ENCODE measurements around the gene TRIP13. TPM values are rescaled to one million over a fixed set of nuclear protein-coding genes. Genes with fewer than 3 reads are reported as not detected.

The TRIP13 gene
- total and polyA plus RNA-seq, 10 donors = 1.0 to 5.4 (median 2.4) TPM

- Histone ChIP-seq H3K9me3 (no peaks in the 10 kb centered on the region), H3K27me3 (replicated peaks in 1 of 7) (no peaks in the 10 kb centered on the region), H3K4me1 (no peaks in the 10 kb centered on the region), H3K4me3 (no peak overlapping the region), H3K36me3 (peaks cover 8 to 84% (median 75%) of the 10 kb centered on the region in 6 donors), H3K27ac (no peak overlapping the region)
- TF ChIP-seq POLR2AphosphoS5 (IDR thresholded peaks at IDR 0.05) = peak in 1 of 3 donors; percentile 23
- TF ChIP-seq, protein P1, sequence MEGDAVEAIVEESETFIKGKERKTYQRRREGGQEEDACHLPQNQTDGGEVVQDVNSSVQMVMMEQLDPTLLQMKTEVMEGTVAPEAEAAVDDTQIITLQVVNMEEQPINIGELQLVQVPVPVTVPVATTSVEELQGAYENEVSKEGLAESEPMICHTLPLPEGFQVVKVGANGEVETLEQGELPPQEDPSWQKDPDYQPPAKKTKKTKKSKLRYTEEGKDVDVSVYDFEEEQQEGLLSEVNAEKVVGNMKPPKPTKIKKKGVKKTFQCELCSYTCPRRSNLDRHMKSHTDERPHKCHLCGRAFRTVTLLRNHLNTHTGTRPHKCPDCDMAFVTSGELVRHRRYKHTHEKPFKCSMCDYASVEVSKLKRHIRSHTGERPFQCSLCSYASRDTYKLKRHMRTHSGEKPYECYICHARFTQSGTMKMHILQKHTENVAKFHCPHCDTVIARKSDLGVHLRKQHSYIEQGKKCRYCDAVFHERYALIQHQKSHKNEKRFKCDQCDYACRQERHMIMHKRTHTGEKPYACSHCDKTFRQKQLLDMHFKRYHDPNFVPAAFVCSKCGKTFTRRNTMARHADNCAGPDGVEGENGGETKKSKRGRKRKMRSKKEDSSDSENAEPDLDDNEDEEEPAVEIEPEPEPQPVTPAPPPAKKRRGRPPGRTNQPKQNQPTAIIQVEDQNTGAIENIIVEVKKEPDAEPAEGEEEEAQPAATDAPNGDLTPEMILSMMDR (IDR thresholded peaks at IDR 0.05 in 8 of 11, conservative IDR thresholded peaks at IDR 0.05 in 3 of 11) = no peak
- WGBS, 5 donors = 92 to 97% (median 97%) methylated on average over 17 to 29 of the region's 29 CpGs
- intact Hi-C loops (cut with DNase I; ENCODE audit: low total_unique reads) = no loop called here
- DNase-seq = peak; percentile 72
Measured at GRCh38 chr5:883475-884181, 9.1 kb upstream of the TRIP13 start.

DNA sequence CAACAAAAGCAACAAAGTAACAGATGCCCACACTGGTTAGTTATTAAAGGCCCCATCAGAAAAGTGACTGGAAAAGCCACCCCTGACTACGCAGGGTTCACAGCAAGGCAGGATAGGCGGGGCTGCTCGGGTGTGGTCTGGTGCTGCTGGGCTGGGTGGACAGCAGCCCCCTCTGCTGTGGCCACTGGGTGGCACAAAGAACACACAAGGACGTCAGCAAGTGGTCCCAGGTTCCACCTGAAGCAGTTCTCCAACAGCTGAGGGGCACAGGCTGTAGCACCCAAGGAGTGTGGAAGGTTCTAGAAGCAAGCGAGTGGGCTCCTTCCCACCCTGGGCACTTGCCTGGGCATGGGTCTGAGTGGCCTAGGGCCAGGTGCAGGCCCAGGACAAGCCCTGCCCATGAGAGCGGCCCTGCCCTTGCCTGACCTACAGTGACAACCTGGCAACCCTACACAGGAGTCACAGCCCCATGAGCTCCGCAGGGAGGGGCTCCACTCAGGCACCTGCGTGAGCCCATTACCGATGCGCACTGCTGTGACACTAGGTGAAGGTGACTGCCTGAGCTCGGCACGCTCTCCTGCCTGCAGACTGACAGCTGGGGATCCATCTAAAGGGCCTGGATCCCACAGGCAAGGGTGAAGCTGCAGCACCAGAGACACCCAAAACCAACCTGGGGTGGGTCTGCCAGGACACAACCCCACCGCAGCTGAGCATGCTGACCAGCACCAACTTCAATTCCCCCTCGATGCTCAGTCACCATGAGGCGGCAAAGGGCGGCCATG lies 8.1 kb upstream of the TRIP13 start:
- peaks cover 8 to 93% (median 84%) of the 10 kb centered on the region in 6 donors for H3K36me3 ChIP-seq
- 67 to 93% (median 91%) methylated on average over 6 to 16 of the region's 16 CpGs for WGBS, 5 donors
- no peak overlapping the region for H3K4me3 ChIP-seq
- TF ChIP-seq, protein P1 (IDR thresholded peaks at IDR 0.05 in 8 of 11, conservative IDR thresholded peaks at IDR 0.05 in 3 of 11) = no peak
- TF ChIP-seq POLR2AphosphoS5 (IDR thresholded peaks at IDR 0.05) (peak in 1 of 3 donors; percentile 39), POLR2A (IDR thresholded peaks at IDR 0.05) (no peak)
- H3K9me3 ChIP-seq = no peaks in the 10 kb centered on the region
- no peaks in the 10 kb centered on the region for H3K27me3 ChIP-seq (replicated peaks in 1 of 7)
- H3K27ac ChIP-seq = no peak overlapping the region
- intact Hi-C loops (cut with DNase I; ENCODE audit: low total_unique reads) = no loop called here
- DNase-seq = peak; percentile 63
- H3K4me1 ChIP-seq = no peaks in the 10 kb centered on the region

DNA sequence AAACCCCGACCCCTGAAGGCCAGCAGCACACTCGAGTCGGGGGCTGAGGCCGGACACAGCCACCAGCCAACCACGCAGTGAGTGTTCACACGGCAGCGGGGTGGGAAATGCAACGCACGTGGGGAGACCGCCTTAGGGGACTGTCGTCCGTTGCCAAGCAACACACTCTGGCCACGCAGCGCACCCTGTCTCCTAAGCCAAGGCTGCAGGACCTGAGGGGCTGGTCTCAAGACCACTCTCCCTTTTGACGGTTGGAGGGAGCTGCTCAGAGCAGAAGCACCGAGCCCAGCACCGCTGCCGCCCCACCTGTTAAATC lies 7.6 kb upstream of the TRIP13 start:
- H3K27ac ChIP-seq = no peak overlapping the region
- peak; percentile 58 for DNase-seq
- H3K4me3 ChIP-seq = no peak overlapping the region
- H3K36me3 ChIP-seq = peaks cover 8 to 99% (median 89%) of the 10 kb centered on the region in 6 donors
- peaks cover 0 to 3% (median 0%) of the 10 kb centered on the region in 6 donors for H3K4me1 ChIP-seq
- H3K9me3 ChIP-seq = no peaks in the 10 kb centered on the region
- intact Hi-C loops (cut with DNase I; ENCODE audit: low total_unique reads) = no loop called here
- no peaks in the 10 kb centered on the region for H3K27me3 ChIP-seq (replicated peaks in 1 of 7)
- no peak for TF ChIP-seq POLR2A (IDR thresholded peaks at IDR 0.05)
- TF ChIP-seq, protein P1 (IDR thresholded peaks at IDR 0.05 in 8 of 11, conservative IDR thresholded peaks at IDR 0.05 in 3 of 11) = no peak
- TF ChIP-seq POLR2AphosphoS5 (IDR thresholded peaks at IDR 0.05) = no peak
- 92 to 100% (median 93%) methylated on average over 4 to 18 of the region's 18 CpGs for WGBS, 5 donors

DNA sequence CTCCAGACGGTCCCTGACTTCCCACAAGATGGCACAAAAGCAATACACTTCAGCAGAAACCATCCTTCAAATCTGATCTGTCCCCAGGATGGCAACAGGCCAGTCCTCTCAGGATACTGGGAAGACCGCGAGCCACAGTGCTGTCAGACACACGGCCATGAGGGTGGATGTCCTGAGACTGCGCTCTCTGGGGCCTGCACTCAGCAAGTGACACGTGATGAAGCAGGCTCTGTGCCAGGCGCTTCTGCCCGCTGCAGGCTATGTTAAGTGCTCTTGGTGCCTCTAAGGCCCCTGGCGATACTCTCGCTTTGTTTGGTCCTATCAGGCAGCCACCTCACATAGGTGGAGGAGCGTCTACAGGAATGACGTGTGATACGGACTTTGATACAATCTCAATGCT lies 7.2 kb upstream of the TRIP13 start:
- TF ChIP-seq POLR2A (IDR thresholded peaks at IDR 0.05) (no peak), POLR2AphosphoS5 (IDR thresholded peaks at IDR 0.05) (no peak)
- TF ChIP-seq, protein P1 (IDR thresholded peaks at IDR 0.05 in 8 of 11, conservative IDR thresholded peaks at IDR 0.05 in 3 of 11) = no peak
- Histone ChIP-seq H3K36me3 (peaks cover 8 to 100% (median 93%) of the 10 kb centered on the region in 6 donors), H3K27ac (no peak overlapping the region), H3K27me3 (replicated peaks in 1 of 7) (no peaks in the 10 kb centered on the region), H3K4me3 (no peak overlapping the region), H3K4me1 (peaks cover 0 to 8% (median 3%) of the 10 kb centered on the region in 6 donors), H3K9me3 (no peaks in the 10 kb centered on the region)
- WGBS, 5 donors = 81 to 89% (median 88%) methylated on average over 11 to 13 of the region's 13 CpGs
- DNase-seq = peak; percentile 74
- intact Hi-C loops (cut with DNase I; ENCODE audit: low total_unique reads) = no loop called here

All from spleen (tissue), 11 donors.